Measurements from ENCODE around the gene BFSP2. TPM values are rescaled to one million over a fixed set of nuclear protein-coding genes. Genes with fewer than 3 reads are reported as not detected.
"Not testable (repeated sequence)": the region's sequence is repeated elsewhere in the genome, so short reads cannot be mapped to it uniquely, and the experiment has no call there.

Gene BFSP2
- polyA plus RNA-seq, 4 donors, result 0.14 to 0.56 (median 0.22) TPM; not detected in 1

DNA sequence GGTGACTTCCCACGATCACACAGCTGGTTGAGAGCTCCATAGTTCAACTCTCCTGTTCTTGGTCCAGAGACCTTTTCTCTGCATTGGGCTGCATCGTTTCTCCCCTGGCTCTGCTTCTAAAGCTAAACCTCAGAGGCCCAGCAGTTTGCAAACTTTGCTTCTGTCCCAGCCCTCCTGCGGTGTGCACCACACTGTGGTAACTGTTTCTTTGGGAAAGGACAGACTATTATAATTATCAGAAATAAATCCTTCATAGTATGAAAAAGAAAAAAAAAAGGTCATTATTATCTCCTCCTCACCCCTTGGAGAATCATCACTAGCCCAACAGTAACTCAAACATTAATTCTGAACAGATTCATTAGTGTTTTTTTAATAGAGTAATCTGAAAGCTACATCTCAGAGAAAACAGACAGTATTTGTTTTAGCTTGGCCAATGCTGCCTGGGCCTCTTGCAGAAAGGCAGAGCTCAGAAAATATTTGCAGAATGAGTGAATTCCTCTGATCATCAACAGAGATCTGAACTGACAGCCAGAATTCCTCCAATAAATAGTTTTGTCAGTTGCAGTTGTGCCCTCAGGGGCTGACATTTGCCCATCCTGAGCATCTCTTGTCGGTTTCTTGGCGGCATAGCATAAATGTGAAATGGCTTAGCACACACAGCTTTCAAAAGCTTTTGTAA lies 52.9 kb downstream of the BFSP2 start:
- DNase-seq (ENCODE audit: low read depth in 4 of 4, low spot score in 2 of 4), result no peak

DNA sequence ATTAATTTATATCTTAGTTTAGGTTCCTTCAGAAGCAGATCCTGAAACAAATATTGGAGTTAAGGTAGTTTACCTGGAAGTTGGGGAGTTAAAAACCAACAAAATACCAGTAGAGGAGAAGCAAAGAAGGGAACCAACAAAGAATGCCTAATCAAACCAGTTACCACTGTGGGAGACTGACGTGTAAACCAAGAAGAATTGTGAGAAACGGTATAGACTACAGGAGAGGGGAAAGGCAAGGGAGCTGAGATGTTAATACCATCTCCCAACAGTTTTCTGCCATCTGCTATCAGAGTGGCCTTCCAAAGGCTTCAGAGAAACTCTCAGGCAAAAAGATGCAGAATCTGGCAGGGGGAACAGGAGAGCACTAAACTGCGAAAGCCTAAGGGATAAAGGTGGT lies 53.5 kb downstream of the BFSP2 start:
- no peak for DNase-seq (ENCODE audit: low read depth in 4 of 4, low spot score in 2 of 4)

DNA sequence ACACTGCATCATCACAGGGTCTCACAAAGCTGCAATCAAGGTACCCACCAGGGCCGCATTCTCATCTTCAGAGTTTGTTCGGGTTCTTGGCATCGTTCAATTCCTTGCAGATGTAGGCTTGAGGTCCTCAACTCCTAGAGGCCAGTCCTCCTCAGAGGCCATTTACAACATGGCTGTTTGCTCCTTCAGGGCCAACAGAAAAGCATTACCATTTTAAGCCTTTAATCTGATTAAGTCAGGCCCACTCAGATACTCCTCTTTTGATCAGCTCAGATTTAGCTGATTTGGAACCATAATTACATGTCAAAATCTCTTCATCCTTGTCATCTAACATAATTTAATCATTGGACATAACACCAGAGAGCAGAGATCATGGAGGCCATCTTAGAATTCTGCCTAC lies 55.4 kb downstream of the BFSP2 start:
- no peak for DNase-seq (ENCODE audit: low read depth in 4 of 4, low spot score in 2 of 4)

DNA sequence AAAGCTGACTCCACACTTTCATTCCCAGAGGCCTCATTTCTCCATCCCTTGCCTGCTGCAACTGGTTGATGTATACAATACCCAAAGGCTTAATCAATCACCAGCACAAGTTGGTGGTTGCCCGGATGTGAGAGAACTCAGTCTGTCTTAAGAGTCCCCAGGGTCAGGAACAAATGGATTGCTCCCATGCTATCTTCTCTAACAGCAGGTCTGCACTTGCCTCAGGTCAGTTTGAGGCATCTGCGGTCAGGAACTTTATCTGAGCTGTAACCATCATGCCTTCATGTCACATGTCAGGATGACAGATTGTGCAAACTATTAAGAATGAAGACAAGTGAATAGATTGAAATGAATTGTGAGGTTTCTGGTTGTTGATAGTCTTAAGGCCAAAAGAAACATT lies 56.1 kb downstream of the BFSP2 start:
- no peak for DNase-seq (ENCODE audit: low read depth in 4 of 4, low spot score in 2 of 4)

DNA sequence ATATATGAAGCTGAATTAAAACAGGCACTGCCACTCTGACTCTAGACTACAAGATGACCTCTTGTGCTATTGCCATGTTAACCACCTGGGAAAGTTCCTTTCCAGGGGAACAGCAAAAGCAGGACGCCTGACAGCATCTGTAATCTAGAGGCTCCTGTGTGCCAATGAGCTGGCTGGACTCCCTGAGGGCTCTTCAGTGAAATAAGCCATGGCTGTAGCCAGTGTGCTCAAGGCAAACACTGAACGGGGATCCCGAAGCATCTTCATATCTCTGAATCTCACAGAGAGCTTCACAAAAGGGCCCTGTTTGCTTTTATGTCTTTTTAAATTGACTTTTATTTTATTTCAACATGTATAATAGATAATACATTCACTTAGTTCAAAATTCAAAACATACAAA lies 57.2 kb downstream of the BFSP2 start:
- no peak for DNase-seq (ENCODE audit: low read depth in 4 of 4, low spot score in 2 of 4)

DNA sequence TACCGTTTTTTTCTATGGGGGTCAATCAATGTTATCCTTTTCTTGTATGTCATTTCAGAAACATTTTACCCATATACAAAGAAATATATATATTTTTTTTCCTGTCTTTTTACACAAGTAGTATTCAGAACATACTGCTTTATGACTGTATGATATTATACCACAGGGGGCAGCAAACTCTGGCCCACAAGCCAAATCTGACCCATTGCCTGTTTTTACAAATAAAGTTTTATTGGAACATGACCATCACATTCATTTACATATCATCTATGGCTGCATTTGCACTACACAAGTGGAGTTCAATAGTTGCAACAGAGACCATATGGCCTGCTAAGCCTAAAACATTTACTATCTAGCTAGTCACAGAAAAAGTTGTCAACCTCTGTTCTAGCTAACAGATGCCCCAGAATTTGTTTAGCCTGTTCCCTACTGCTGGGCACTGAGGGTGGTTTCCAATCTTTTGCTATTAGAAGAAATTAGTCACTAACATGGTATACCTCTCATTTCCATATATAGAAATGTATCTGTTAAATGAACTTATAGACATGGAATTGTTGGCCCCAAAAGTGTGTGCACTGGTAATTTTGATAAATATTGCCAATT lies 57.7 kb downstream of the BFSP2 start:
- no peak for DNase-seq (ENCODE audit: low read depth in 4 of 4, low spot score in 2 of 4)

DNA sequence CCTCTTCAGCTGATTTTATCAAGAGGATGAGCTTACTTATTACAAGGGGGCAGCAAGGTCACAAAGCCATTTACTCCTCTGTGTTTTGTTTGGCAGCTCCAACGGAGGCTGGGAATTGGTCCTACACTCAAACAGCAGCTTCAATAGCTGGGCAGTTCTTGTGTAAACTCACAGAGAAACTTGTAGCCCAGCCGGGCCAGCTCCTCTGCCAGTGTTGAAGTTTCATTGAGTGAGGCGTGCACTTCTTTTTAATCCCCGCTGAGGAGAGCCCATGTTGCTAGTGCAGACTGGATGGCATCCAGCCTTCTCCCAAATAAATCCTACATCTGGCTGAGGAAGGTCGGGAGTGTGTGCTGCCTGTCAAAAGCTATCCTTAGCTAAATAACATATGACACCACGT lies 59.5 kb downstream of the BFSP2 start:
- DNase-seq (ENCODE audit: low read depth in 4 of 4, low spot score in 2 of 4), result no peak

DNA sequence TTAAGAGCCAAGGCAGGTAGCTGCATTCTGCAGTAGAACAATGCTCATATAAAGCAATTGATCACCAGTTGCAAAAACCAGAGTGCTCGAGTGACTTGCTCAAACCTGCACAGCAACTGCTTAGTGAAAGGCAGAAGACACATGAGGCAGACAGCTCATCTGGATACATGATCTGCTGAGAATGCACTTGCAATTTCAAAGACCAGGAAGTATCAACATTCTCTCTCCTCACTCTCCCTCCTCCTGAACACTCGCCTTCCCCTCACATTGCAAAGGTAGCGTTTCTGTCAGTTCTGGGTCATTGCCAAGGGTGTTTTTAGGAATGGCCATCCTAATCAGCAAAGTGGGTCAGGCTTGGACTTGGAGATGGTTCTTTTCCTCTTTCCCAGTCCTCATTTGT lies 61.0 kb downstream of the BFSP2 start:
- DNase-seq (ENCODE audit: low read depth in 4 of 4, low spot score in 2 of 4), result no peak

DNA sequence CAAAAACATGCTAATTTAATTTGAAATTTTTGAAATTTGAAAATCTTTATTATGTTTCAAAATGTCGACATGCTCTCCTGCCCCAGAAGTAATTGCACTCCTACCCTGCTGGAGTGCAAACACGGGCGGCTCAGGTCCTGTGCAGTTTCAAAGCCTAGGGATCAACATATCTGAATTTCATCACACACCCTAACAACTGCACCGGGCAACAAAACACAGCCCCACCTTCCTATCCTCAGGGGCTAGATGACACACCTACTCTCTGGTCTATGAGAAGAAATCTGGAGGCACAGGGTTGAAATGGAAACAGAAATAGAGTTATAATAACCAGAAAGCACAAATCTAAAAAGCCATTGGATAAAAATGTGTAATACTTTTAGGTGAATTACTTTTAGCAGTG lies 61.4 kb downstream of the BFSP2 start:
- DNase-seq (ENCODE audit: low read depth in 4 of 4, low spot score in 2 of 4), result no peak

DNA sequence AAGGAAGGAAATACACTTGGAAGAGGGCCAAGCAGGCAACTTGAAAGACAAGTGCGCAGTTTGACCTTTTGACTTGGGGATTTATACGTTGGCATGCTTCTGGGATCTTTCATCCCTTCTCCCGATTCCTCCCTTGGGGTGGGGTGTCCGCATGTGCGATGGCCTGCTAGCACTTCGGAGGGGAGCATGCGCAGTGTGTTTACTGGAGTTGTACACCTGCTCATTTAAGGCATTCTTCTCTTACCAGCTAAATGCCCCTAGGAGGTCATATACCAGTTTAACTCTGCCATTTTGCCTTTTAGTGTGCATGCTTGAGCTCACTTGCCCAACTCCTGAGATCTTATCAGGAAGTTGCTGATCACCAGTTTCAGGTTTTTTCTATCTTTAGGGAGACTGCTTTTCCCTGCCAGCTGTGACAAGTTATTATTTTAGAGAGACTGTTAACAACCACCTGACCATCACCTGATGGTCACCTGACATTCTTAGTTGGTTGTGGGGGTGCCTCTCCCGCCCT lies 63.5 kb downstream of the BFSP2 start:
- no peak for DNase-seq (ENCODE audit: low read depth in 4 of 4, low spot score in 2 of 4)

DNA sequence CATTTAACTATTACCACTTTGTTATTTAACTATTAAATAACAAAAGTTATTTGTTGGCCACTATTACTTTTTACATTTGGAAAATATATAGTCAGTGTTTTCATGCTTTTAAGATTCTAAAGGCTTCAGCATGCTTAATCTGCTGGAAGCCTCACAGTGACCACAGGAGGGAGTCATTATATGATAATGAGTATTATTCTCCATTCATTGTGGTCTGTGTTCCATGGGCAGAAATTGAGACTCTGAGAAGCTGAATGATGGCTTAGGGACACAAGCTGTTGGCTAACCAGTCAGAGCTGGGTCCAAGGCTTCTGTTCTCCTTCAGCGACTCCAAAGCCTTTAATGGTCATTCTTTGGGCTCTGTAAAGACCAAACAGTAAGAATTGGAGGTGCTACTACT lies 64.7 kb downstream of the BFSP2 start:
- no peak for DNase-seq (ENCODE audit: low read depth in 4 of 4, low spot score in 2 of 4)

DNA sequence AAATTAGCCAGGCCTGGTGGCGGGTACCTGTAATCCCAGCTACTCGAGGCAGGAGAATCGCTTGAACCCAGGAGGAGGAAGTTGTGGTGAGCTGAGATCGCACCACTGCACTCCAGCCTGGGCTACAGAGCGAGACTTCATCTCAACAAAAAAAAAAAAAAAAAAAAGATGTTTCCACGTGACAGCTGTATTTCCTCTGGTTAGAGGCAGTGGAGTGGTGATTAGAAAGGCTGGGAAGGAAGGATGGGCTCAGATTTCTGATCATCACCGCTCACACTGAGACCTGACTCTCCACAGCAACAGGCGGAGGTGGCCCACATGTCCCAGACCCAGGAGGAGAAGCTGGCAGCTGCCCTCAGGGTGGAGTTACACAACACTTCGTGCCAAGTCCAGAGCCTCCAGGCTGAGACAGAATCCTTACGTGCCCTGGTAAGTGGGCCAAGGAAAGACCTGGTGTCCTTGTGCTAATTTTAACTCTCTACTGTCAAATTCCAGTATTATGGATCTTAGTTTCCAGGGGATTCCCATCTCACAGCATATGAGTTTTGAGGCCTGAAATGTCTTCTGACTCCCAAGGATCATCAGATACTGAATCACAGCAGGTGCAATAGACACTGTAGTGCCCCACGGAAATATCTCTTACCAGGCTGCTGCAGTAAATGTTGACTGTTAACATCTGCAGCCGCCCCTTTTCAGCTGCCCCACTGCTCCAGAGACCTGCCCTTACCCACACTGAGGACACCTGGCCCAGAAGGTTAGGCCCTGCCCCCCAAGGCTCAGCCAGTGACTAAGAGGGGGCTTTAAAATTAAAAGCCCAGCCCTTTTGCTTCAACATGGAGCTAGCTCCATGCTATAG lies 66.9 kb downstream of the BFSP2 start:
- DNase-seq (ENCODE audit: low read depth in 4 of 4, low spot score in 2 of 4), result no peak

DNA sequence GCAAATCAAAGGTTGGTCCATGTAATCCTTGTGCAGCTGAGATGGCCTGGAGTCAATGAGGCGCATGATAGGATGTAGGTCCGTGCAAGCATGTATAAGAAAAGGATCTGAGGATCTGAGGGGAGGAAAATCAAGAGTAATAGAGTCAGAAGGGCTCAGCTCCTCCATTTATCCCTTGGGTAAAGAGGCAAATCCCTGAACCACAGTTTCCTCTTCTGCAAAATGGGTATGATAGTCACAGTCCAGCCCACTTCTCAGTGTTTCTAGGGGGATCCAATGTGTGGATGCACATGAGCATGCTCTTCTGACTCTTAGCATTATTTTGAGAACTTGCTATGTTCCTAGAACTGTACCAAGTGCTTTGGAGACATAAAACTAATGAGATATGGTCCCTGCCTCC lies 67.9 kb downstream of the BFSP2 start:
- DNase-seq (ENCODE audit: low read depth in 4 of 4, low spot score in 2 of 4), result no peak

DNA sequence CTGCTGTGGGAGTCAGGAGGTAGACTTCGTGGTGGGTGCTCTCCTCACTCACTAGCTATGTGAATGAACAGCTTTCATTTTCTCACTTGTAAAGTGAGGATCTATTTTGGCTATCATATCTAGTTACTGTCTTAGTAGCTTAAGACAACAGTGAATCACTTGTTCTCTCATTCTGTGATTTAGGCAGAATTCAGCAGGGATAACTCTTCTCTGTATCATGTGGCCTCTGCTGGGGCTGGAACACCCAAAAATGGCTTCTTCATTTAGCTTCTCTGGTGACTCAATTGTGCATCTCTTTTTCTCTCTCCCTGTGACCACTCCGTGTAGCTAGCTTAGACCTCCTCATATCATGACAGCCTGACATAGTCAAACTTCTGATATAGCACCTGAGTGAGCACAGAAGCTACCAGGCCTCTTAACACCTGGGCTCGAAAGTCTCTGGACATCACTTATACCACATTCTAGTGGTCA lies 68.4 kb downstream of the BFSP2 start:
- DNase-seq (ENCODE audit: low read depth in 4 of 4, low spot score in 2 of 4), result no peak

DNA sequence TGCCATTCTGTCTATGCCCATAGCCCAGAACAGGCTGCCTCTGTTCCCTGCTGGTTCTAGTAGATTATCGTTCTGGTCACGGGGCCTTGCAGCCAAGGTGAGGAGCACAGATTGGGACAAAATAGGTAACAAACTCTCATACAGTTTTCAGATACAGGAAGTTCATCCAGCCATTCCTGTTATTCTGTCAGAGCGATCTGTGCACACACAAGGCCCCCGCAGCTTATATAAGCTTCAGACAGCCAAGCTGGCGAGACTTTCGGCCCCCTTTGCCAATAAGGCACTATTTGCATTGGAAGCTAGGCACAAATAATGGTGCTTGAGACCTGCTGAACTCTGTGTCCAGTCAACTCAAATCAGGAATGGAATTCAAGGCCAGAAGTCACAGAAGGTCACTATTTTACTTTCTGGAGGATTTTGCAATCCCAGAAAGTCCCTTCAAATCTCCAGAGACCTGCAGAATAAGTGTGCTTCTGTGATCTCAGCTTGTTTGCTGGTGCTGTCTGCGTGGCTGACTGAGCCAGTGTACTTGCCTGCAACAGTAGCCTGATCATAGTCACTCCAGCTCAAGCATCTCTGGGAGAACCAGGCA lies 69.4 kb downstream of the BFSP2 start:
- DNase-seq (ENCODE audit: low read depth in 4 of 4, low spot score in 2 of 4), result no peak

DNA sequence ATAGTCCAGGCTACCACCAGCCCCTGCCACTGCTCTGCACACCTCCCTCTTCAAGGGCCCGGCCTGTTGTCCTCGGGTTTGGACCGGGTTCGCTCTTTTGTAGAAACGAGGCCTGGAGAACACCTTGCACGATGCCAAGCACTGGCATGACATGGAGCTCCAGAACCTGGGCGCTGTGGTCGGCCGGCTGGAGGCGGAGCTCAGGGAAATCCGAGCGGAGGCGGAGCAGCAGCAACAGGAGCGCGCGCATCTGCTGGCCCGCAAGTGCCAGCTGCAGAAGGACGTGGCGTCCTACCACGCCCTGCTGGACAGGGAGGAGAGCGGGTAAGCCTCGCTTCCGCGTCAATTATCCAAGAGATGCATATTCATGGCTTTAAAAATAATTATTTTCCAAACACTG lies 72.4 kb downstream of the BFSP2 start:
- no peak for DNase-seq (ENCODE audit: low read depth in 4 of 4, low spot score in 2 of 4)

DNA sequence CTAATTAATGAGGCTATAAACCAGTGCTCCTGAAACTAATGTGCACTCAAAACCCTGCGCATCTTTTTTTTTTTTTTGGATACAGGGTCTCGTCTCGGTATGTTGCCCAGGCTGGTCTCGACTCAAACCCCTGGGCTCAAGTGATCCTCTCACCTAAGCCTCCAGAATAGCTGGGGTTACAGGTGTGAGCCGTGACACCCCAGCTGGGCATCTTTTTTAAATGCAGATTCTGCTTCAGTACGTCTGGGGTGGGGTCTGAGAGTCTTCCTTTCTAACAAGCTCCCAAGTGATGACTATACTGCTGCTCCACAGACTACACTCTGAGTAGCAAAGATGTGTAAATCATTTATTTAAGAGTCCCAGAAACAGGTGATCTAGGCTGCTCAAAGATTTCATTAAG lies 73.0 kb downstream of the BFSP2 start:
- no peak for DNase-seq (ENCODE audit: low read depth in 4 of 4, low spot score in 2 of 4)

DNA sequence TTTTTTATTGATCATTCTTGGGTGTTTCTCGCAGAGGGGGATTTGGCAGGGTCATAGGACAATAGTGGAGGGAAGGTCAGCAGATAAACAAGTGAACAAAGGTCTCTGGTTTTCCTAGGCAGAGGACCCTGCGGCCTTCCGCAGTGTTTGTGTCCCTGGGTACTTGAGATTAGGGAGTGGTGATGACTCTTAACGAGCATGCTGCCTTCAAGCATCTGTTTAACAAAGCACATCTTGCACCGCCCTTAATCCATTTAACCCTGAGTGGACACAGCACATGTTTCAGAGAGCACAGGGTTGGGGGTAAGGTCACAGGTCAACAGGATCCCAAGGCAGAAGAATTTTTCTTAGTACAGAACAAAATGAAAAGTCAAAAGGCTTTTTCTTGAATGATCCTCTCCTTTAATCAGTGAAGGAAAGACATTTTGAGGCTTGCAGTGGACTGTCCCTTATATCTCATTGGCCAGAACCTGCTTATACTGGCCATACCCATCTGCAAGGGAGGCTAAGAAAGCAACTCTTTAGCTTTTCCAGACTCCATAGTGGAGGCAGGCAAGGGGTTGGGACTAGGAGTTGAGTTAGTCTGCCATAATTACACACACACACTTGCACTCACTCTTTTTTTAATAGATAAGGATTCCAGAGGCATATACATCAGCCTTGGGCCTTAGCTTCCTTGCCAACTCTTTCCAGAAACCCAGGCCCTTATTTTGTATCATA lies 73.8 kb downstream of the BFSP2 start:
- not testable (repeated sequence) for DNase-seq (ENCODE audit: low read depth in 4 of 4, low spot score in 2 of 4)

DNA sequence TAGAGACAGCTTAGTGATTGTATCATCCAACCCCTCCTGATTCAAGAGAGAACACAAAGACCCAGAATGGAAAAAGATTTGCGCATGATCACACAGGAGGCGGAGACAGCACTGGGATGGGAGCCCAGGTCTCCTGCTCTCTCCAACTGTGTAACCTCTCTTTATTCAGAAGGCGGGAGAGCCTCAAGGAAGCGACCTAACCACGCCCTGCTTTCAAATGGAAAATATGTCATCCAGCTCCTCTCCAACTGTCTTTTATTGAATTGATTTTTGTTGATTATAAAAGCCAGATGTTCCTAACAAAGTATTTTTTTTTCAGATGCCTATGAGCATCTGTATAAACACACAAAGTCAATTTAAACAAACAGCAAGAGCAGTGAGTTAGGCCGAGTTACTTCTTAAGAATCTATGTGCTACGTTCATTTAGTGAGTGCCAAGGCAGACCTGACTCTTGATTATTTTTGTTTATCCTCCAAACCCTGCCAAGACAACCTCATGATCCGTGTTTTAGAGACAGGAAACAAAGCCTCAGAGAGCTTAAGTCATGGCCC lies 74.5 kb downstream of the BFSP2 start:
- DNase-seq (ENCODE audit: low read depth in 4 of 4, low spot score in 2 of 4), result no peak

DNA sequence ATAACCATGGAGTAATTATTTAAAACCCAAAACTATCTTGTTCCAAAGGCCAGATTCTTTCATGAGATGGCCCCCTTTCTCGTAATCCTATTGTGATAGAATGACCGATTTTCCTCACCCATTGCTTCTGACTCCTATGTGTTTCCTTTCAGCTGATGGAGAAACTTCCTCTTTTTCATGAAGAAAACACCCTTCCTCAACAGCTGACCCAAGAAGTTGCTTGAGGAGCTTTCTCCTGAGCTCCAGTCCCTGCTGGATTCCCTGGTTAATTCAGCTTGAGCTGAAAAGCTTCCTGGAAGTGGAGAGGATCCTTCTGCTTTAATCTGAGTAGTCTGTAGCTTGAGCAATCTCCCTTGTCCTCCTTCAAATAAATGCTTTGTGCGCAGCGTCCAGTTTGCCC lies 75.0 kb downstream of the BFSP2 start:
- no peak for DNase-seq (ENCODE audit: low read depth in 4 of 4, low spot score in 2 of 4)
